Measurements from ENCODE around the gene HOXA2.

HOXA2 gene

GRCh38 chr7:27102581-27103442, at the start of gene HOXA2:
TSS of gene HOXA2 (minus strand) at chr7:27102683. CDS start at chr7:27102500, 183 bp downstream.
- peak within 1 kb of the TSS; percentile 43 to 64 for H3K4me3 Mint-ChIP-seq
- DNase-seq (no peak), ATAC-seq (peak; percentile 57)
- no peaks in the 10 kb centered on the region for H3K9me3 Mint-ChIP-seq
- H3K27me3 Mint-ChIP-seq: peaks cover 84% of the 10 kb centered on the region
- H3K4me1 Mint-ChIP-seq: peaks cover 42% of the 10 kb centered on the region
- no peak within 1 kb of the TSS for H3K27ac Mint-ChIP-seq

GRCh38 chr7:27151341-27151930, 49.0 kb upstream of the HOXA2 start:
- Mint-ChIP-seq H3K9me3 (no peaks in the 10 kb centered on the region), H3K27me3 (peaks cover 100% of the 10 kb centered on the region), H3K4me1 (peaks cover 58% of the 10 kb centered on the region), H3K27ac (peak overlapping the region in 1 of 2 donors; percentile 68), H3K4me3 (peak overlapping the region; percentile 79 to 87)
- DNase-seq (no peak), ATAC-seq (no peak)

GRCh38 chr7:27150568-27151340, 48.3 kb upstream of the HOXA2 start:
- Mint-ChIP-seq H3K27ac (no peak overlapping the region), H3K4me3 (peak overlapping the region; percentile 79 to 87)
- DNase-seq: peak; percentile 74 to 79

GRCh38 chr7:27149842-27150567, 47.5 kb upstream of the HOXA2 start:
- DNase-seq (peak in 1 of 2 donors; percentile 9), ATAC-seq (peak; percentile 17)
- H3K4me1 Mint-ChIP-seq: peaks cover 44% of the 10 kb centered on the region
- no peak overlapping the region for H3K27ac Mint-ChIP-seq
- no peaks in the 10 kb centered on the region for H3K9me3 Mint-ChIP-seq
- H3K27me3 Mint-ChIP-seq: peaks cover 100% of the 10 kb centered on the region
- H3K4me3 Mint-ChIP-seq: peak overlapping the region; percentile 79 to 87

More at GRCh38 chr7:27150568-27151340, 48.3 kb upstream of the HOXA2 start:
- ATAC-seq: peak; percentile 79
- peaks cover 52% of the 10 kb centered on the region for H3K4me1 Mint-ChIP-seq
- peaks cover 100% of the 10 kb centered on the region for H3K27me3 Mint-ChIP-seq
- H3K9me3 Mint-ChIP-seq: no peaks in the 10 kb centered on the region

GRCh38 chr7:27148756-27149641, 46.5 kb upstream of the HOXA2 start:
- ATAC-seq: no peak
- Mint-ChIP-seq H3K27ac (no peak overlapping the region), H3K4me3 (no peak overlapping the region)

GRCh38 chr7:27148031-27148755, 45.7 kb upstream of the HOXA2 start:
- H3K4me3 Mint-ChIP-seq: peak overlapping the region; percentile 69 to 78
- ATAC-seq (no peak), DNase-seq (no peak)
- H3K4me1 Mint-ChIP-seq: peaks cover 35% of the 10 kb centered on the region
- H3K27me3 Mint-ChIP-seq: peaks cover 86% of the 10 kb centered on the region
- no peak overlapping the region for H3K27ac Mint-ChIP-seq
- no peaks in the 10 kb centered on the region for H3K9me3 Mint-ChIP-seq

More at GRCh38 chr7:27148756-27149641, 46.5 kb upstream of the HOXA2 start:
- Mint-ChIP-seq H3K27me3 (peaks cover 94% of the 10 kb centered on the region), H3K9me3 (no peaks in the 10 kb centered on the region), H3K4me1 (peaks cover 35% of the 10 kb centered on the region)
- DNase-seq: no peak

GRCh38 chr7:27147199-27148030, 44.9 kb upstream of the HOXA2 start, which contains the start of gene HOXA6:
TSS of gene HOXA6 (minus strand) at chr7:27147774. CDS start at chr7:27147749, 25 bp downstream.
- Mint-ChIP-seq H3K27me3 (peaks cover 85% of the 10 kb centered on the region), H3K4me3 (peak within 1 kb of the TSS; percentile 69 to 78), H3K4me1 (peaks cover 33% of the 10 kb centered on the region), H3K9me3 (no peaks in the 10 kb centered on the region), H3K27ac (no peak within 1 kb of the TSS)
- DNase-seq (no peak), ATAC-seq (no peak)

GRCh38 chr7:27146491-27147198, 44.2 kb upstream of the HOXA2 start:
- ATAC-seq (no peak), DNase-seq (no peak)
- Mint-ChIP-seq H3K4me1 (peaks cover 26% of the 10 kb centered on the region), H3K27ac (no peak overlapping the region), H3K4me3 (no peak overlapping the region), H3K9me3 (no peaks in the 10 kb centered on the region), H3K27me3 (peaks cover 85% of the 10 kb centered on the region)

GRCh38 chr7:27145914-27146412, 43.5 kb upstream of the HOXA2 start:
- ATAC-seq: no peak
- Mint-ChIP-seq H3K27me3 (peaks cover 85% of the 10 kb centered on the region), H3K27ac (no peak overlapping the region), H3K9me3 (no peaks in the 10 kb centered on the region), H3K4me1 (peaks cover 19% of the 10 kb centered on the region), H3K4me3 (no peak overlapping the region)
- DNase-seq: no peak

- Mint-ChIP-seq H3K4me1 (peaks cover 12% of the 10 kb centered on the region), H3K9me3 (no peaks in the 10 kb centered on the region), H3K4me3 (no peak overlapping the region), H3K27ac (no peak overlapping the region), H3K27me3 (peaks cover 79% of the 10 kb centered on the region)
- ATAC-seq (no peak), DNase-seq (no peak)
These were observed 42.9 kb upstream of the HOXA2 start for GRCh38 chr7:27145165-27145913.

- ATAC-seq: no peak
- no peak overlapping the region for H3K27ac Mint-ChIP-seq
- peaks cover 9% of the 10 kb centered on the region for H3K4me1 Mint-ChIP-seq
- no peak for DNase-seq
- H3K9me3 Mint-ChIP-seq: no peaks in the 10 kb centered on the region
- H3K4me3 Mint-ChIP-seq: no peak overlapping the region
- peaks cover 77% of the 10 kb centered on the region for H3K27me3 Mint-ChIP-seq
These were observed 42.3 kb upstream of the HOXA2 start for GRCh38 chr7:27144781-27145164.

All from stimulated activated naive CD8-positive, alpha-beta T cell treated with anti-CD3 and anti-CD28 coated beads, Interleukin-15, amount 100 ng/mL, for 72 hours (primary cell).